GM15510 (cell line): Measurements from ENCODE around the gene ISYNA1.

Experiments
- POLR2A ChIP-seq: IDR thresholded peaks from 3 replicates; pipeline ENCODE4 v1.6.1; 2011; ENCODE audit warnings: borderline replicate concordance; ENCODE audit not compliant: insufficient read length; ENCODE audit errors: extremely low read depth

Gene ISYNA1

DNA sequence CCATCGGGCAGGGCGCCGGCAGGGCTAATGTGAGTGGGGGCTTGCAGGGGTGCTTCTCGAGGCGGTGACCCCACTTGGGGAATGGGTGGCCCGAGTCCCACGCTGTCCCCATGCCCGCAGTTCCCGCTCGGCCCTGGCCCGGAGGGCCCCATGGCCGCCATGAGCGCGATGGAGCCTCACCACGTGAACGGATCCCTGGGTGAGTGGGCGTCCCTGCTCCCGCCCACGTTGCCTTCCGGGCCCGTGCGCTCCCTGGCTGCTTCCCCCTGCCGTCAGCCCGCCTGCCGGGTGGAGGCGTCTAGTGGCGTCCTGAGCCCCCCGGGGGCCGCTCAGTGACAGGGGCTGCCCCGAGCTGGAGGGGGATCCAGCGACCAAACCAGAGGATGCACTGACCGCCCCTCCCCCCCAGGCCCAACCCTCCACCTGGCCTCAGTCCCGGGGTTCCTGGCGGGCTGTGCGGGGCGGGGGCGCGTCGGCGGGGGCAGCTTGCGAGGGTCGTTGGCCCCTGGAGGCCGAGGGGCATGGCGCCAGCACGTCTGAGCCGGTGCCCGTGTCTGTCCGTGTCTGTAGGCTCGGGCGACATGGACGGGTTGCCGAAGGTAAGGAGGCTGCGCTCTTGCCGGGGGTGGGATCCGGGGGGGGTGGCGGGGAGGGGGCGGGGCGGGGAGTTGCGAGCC, 4.8 kb downstream of the ISYNA1 start:
- no peak for TF ChIP-seq POLR2A

DNA sequence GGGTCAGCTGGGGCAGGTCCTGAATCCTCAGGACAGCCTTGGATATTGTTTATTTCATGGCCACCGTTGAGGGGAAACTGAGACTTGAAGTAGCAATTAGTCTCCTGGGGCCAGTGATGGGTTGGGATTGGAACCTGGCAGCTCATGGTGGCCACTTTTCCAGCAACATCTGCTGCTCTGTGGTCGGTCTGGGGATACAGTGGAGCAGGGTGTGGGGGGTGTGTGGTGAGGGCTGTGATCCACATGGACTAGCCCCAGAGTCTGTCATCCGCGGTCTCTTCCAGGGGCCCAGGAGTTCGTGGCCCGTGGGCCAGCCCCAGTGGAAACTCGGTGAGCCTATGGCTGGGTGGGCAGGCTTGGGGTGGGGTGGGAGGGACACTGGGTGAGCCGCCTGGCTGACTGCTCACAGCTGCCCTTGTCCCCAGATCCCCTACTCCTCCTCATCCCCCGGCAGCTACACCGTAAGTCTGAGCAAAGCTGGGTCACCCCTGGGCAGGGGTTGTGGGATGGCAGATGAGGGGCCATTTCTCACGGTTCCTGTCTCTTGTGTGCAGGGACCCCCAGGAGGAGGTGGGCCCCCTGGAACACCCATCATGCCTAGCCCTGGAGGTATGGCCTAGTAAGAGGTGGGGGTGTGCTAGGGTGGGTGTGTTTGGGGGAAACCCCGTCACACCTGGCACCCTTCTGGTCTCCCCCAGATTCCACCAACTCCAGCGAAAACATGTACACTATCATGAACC, 5.5 kb downstream of the ISYNA1 start:
- no peak for TF ChIP-seq POLR2A

DNA sequence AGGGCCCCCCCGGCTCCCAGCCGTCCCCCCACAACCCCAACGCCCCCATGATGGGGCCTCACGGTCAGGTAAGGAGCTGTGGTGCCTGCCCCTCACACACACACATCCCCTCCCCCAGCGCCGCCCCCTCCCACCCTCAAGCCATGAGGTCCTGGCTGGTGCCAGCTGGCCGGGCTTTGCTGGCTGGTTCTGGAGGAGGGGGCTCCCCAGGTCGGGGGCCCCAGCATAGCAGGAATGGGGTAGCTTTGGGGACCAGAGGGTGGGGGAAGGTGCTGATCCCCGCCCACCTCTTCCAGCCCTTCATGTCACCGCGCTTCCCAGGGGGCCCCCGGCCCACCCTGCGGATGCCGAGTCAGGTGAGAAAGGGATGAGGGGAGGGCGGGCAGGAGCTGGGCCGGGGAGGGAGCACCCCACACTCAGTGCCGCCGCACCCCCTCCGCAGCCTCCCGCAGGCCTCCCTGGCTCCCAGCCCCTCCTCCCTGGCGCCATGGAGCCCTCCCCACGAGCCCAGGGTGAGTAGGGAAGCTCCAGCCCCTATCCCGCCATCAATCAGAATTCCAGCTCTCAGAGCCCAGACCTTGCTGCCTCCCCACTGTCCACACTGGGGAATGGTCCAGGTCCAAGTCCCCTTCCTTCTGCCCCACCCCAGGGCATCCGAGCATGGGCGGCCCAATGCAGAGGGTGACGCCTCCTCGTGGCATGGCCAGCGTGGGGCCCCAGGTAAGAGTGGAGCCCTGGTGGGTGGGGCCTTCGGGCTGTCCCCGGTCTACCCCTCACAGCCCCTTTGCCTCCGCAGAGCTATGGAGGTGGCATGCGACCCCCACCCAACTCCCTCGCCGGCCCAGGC, 6.4 kb downstream of the ISYNA1 start:
- no peak for TF ChIP-seq POLR2A

DNA sequence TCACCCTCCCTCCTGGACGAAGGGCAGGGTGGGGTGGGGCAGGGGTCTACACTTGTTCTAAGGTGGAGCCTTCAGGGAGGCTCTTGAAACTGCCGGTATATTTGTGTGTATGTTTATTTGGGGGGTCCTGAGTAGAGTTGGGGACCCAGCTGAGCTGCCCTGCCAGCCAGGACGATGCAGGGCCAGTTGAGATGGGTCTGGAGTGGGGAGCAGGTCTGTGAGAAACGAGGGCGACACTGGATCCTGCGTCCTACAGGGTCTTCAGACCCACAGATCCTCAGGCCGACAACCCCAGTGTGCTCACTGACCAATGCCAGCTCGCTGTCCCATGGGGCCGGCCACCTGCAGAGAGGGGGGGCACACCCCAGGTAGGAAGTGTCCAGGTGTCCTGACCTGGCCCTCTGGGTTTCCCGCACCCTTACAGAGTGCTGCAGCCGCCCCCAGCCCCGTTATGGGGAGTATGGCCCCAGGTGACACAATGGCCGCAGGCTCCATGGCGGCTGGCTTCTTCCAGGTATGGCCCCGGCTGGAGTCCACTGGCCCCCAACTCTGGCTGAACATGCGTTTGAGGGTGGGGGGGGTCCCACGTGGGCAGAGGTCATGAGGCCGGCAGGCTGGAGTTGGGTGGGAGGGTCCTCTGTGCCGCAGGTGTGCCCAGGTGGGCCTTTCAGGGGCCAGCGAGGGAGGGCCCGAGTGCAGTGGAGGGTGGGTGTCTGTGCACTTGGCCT, 7.4 kb downstream of the ISYNA1 start:
- TF ChIP-seq POLR2A, result no peak

DNA sequence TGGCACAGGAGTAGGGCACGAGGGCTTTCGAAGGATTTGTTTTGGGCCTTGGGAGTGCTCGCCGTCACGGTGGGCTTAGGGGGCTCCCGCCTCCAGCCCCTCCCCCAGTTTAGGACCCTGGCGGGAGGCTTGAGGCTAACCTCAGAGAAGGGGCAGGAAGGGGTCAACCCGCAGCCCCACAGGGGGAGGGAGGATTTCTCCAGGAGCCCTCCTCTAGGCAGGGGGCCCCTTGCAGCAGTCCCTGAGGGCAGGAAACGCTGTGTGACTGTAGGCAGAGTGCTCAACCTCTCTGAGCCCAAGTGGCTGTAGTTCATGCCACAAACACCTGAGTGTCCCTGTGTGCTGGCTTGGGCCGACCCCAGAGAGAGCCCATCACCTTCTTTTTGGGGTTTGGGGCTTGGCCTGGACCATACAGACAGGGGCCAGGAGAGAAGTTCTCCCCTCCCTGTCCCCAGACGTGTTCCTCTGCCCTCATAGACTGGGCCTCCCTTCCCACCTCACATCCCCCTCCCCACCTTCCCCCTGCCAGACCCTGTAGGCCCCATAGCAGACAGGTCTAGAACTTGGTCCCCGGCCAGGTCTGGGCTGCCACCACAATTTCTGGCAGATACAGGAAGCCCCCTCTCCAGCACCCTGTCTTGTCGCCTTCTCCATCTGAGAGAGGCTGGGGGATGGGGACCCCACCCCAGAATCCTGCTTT, 8.1 kb downstream of the ISYNA1 start:
- TF ChIP-seq POLR2A, result no peak

DNA sequence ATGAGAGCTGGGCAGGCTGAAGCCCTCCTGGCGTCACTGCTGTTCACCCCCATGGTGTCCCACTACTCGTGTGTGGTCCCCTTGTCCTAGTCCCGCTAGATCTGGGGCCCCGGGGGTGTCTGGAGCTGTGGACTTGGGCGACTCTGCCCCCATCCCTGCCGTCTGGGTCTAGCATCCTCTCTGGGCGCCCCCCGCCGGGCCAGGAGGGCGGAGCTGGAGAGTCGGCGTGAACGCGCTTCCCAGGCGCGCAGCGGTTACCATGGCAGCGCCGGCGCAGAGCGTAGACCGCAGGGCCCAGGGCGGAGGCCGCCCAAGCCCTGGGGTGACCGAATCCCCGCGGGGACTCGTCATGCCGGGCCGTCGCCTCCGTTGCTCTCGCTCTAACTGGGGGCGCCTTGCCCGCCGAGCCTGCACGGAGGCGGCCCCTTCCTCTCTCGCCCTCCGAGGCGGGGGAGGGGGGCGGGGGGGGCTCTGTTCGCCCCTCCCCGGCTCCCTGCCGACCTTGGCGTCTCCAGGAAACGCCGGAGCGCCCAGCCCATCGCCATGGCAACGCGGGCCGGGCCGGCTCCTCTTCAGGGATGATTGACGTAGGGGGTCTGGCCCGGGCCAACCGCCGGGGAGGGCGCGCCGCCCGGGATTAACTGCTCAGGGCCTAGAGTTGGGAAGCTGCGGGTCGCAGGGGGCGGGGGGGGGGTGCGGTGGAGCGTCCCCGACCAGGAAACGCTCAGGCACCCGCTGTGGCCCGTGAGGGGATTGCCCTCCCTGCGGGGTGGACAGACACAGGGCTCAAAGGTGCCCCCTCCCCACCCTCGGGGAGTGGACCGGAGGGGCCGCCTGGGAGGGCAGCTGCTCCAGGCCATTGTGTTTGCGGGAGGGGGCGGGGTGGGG, 8.9 kb downstream of the ISYNA1 start:
- TF ChIP-seq POLR2A, result no peak

DNA sequence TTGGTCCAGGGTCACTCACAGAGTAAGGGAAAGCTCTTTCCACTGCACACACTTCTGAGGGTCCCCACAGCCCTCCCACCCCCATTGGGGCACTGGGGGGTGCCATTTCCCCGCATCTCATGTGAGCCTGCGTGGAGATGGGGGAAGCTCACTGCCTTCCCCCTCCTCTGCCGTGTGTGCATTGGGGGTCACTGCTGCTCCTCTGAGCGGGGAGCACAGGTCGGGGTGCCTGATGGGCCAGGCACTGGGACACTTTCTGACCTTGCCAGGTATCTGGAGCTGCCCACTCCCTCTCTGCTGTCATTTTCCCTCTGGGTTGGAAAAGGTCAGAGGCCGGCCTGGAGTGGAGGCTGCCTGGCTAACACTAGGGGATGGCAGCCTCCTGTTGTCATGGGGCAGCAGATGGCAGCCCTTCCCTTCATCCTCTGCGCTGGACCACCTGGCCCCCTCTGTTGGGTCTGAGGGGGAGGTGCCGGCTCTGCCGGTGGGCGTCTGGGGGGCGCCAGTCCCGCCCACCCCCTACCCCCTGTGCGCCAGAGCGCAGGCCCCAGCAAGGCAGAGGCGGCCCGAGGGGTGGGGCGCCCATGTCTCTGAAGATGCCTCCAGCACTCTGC, 9.7 kb downstream of the ISYNA1 start:
- no peak for TF ChIP-seq POLR2A

DNA sequence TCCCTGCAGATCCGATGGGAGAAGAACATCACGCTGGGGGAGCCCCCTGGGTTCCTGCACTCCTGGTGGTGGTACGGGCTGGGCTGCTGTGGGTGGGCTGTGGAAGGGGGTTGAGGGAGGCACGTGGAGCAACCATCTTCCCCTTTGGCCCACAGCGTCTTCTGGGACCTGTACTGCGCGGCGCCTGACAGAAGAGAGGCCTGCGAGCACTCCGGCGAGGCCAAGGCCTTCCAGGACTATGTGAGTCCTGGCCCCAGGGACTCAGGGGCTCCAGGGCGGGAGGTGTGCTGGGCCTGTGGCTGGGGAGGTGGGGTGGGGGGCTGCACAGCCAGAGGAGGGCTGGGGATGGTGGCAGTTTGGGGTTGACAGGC, 10.2 kb downstream of the ISYNA1 start:
- no peak for TF ChIP-seq POLR2A

DNA sequence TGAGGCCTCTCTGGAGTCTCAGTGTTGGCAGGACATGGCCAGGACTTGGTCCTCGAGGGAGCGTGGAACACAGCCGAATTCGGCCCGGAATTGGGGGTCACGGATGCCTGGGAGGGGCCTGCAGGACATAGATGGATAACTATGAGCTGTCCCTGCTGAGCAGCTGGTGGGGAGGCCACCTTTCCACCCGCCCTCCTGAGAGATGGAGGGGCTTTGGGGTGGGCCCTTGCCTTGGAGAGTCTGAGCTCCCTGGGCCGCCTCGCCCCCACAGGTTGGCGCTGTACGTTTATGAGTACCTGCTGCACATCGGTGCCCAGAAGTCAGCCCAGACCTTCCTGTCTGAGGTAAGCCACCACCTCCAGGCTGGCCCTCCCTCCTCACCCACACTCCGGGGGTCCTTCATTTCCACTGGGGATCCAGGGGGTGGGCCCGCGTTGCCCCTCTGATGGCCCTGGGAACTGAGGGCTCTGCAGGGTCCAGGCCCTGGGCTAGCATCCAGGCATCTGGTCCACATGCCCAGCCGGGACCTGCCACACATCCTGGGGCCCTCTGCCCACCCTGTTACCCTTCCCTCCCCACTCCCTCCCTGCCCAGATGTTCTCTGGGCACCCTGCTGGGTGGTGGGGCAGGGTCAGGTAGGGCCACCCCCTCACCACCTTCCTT, 10.7 kb downstream of the ISYNA1 start:
- TF ChIP-seq POLR2A, result no peak

DNA sequence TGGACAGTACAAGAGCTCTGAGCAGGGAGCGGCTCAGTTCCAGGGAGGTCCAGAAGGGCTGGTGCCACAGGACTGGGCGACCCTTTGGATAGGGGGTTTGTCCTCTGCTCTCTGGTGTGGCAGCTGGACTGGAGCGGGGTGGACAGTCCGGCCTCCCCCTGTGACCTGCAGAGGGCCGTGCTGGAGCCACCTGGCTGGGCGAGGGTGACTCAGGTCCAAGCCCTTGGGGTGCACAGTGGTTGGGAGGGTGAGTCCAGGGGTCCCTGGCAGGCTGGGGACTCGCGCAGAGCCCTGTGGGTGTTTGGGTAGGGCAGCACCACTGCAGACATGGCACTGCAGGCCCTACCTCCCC, 11.5 kb downstream of the ISYNA1 start:
- no peak for TF ChIP-seq POLR2A

DNA sequence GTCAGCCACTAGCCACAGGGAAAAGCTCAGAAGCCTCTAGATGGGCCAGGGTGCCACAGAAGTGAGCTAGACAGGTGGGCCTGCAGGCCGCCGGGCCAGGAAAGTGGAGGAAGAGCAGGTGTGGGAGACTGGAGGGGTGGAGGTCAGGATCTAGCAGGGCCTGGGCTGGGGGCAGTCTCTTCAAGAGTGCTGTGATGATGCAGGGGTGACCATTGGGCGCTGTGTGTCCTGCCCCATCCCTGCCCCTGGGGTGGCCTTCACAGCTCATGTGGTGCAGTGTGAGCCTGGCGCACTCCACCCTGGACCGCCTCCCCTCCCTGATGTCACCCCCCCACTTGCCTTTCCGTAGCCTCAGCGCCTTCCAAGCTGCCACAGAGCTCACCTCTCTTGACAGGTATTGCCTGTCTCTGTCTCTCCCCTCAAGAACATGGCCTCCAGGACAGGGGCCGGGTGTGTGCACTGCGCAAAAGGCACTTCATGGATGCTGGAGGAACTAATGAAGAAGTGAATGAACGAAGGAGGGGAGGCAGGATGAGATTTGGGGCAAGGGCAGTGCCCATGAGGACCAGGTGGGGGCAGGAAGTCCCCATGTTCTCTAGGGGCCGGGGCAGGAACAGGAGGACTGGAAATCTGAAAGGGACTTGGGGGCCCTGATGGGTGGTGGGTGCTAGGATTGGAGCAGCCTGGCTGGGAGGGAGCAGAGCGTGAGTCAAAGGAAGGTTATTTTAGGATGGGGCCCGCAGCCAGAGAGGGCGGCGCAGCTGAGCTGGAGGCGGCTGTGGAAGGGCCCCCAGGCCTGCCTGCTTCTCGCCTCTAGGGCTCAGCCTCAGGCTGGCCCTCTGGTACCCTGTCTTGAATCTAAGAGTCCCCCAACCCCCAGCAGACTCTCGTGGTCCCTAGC, 12.2 kb downstream of the ISYNA1 start:
- no peak for TF ChIP-seq POLR2A
